HepG2 (cell line): ENCODE measurements around the gene CCDC167.

Experiments used
- BCLAF1 ChIP-seq: fragments of 450-650 bp; IDR thresholded peaks from 2 replicates; pipeline ENCODE4 v1.6.1; 2017; ENCODE audit warnings: mild to moderate bottlenecking
- BHLHE40 ChIP-seq: IDR thresholded peaks from 2 replicates; pipeline ENCODE4 v1.6.1; 2011; ENCODE audit warnings: low read length, improper control_type of control experiment
- CBX1 ChIP-seq: IDR thresholded peaks from one replicate; pipeline ENCODE4 v1.6.1; 2016; ENCODE audit warnings: antibody characterized with exemption, low read depth
- CBX5 ChIP-seq: sonication (generic); formaldehyde crosslinking; IDR thresholded peaks from 2 replicates; pipeline ENCODE4 v1.4.0; 2020; ENCODE audit warnings: missing genetic modification reagents, borderline replicate concordance
- CTCF ChIP-seq: sonication (generic); formaldehyde crosslinking; IDR thresholded peaks from 2 replicates; pipeline ENCODE4 v1.5.0; 2020; ENCODE audit warnings: mild to moderate bottlenecking, missing genetic modification reagents, moderate library complexity
- IKZF5 ChIP-seq: IDR thresholded peaks from 2 replicates; pipeline ENCODE4 v1.6.1; 2018; ENCODE audit warnings: missing genetic modification reagents, mild to moderate bottlenecking, missing compliant biosample characterization
- PHF8 ChIP-seq: sonication (generic); formaldehyde crosslinking; IDR thresholded peaks from 2 replicates; pipeline ENCODE4 v1.5.0; 2020; ENCODE audit warnings: missing genetic modification reagents
- SP2 ChIP-seq: sonication (generic); formaldehyde crosslinking; IDR thresholded peaks from 2 replicates; pipeline ENCODE4 v1.5.1; 2020; ENCODE audit warnings: mild to moderate bottlenecking, missing genetic modification reagents
- ZNF709 ChIP-seq: sonication (generic); formaldehyde crosslinking; IDR thresholded peaks from 2 replicates; pipeline ENCODE4 v1.5.0; 2020; ENCODE audit warnings: mild to moderate bottlenecking, missing genetic modification reagents
- ZNF713 ChIP-seq: sonication (generic); formaldehyde crosslinking; IDR thresholded peaks from 2 replicates; pipeline ENCODE4 v1.4.0; 2020; ENCODE audit warnings: mild to moderate bottlenecking, missing genetic modification reagents
- ZNF883 ChIP-seq: sonication (generic); formaldehyde crosslinking; IDR thresholded peaks from 2 replicates; pipeline ENCODE4 v1.5.1; 2020; ENCODE audit warnings: mild to moderate bottlenecking, missing genetic modification reagents; ENCODE audit errors: not compliant biosample characterization
- TF ChIP-seq, protein P1 (sequence below): sonication (generic); formaldehyde crosslinking; IDR thresholded peaks from 2 replicates; pipeline ENCODE4 v1.4.0; 2020; ENCODE audit warnings: missing genetic modification reagents, mild to moderate bottlenecking, borderline replicate concordance

DNA sequence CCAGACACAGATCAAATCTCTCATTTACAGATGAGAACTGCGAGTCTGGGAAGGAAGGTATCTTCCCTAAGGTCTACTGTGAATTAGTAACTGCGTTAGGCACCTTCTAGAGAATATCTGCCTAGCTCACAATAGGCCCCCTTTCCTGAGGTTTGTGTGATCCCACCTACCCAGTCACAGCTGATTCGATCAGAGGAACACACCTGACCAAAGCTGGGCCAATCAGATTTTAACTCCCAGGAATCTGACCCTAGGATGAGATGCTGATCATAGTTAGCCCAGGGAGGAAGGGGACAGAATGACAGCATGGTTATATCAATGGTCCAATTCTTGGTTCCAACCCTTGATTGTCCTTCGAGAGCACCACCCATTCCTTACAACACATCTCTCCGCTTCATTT, 7.4 kb upstream of the CCDC167 start:
- TF ChIP-seq CBX5 (CRISPR knock-in tag): no peak
- TF ChIP-seq IKZF5: no peak
- TF ChIP-seq, protein P1, sequence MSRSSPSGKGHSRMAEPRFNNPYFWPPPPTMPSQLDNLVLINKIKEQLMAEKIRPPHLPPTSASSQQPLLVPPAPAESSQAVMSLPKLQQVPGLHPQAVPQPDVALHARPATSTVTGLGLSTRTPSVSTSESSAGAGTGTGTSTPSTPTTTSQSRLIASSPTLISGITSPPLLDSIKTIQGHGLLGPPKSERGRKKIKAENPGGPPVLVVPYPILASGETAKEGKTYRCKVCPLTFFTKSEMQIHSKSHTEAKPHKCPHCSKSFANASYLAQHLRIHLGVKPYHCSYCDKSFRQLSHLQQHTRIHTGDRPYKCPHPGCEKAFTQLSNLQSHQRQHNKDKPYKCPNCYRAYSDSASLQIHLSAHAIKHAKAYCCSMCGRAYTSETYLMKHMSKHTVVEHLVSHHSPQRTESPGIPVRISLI (CRISPR knock-in tag): no peak
- TF ChIP-seq BCLAF1: no peak
- no peak for TF ChIP-seq ZNF713 (CRISPR knock-in tag)
- TF ChIP-seq BHLHE40: no peak
- no peak for TF ChIP-seq CTCF (CRISPR knock-in tag)
- no peak for TF ChIP-seq ZNF709
- no peak for TF ChIP-seq ZNF883 (CRISPR knock-in tag)
- no peak for TF ChIP-seq CBX1
- TF ChIP-seq SP2 (CRISPR knock-in tag): no peak
- no peak for TF ChIP-seq PHF8 (CRISPR knock-in tag)
